ENCODE data around the gene STAB1. TPM values are rescaled to one million over a fixed set of nuclear protein-coding genes. Genes with fewer than 3 reads are reported as not detected.

The STAB1 gene
- total RNA-seq, 1 donor from 2014 or later = 21.2 TPM

DNA sequence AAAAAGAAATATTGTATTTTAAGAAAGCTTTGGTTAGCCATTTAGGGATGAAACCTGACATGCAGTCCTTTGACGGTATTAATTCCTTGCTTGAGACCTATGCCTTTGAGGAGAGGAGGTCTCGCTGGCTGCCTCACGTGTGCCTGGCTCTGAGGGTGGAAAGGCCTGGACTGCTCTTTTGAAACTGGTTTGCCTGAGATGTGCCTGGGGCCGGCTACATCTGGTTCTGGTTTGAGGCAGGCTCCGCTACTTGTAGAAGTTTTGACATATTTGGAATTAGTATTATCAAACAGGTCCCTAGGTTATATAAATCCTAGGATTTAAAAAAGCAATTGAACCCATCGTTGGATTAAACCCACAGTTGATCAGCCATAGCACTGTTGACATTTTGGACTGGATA, 33.3 kb upstream of the STAB1 start:
- no peak for ATAC-seq

DNA sequence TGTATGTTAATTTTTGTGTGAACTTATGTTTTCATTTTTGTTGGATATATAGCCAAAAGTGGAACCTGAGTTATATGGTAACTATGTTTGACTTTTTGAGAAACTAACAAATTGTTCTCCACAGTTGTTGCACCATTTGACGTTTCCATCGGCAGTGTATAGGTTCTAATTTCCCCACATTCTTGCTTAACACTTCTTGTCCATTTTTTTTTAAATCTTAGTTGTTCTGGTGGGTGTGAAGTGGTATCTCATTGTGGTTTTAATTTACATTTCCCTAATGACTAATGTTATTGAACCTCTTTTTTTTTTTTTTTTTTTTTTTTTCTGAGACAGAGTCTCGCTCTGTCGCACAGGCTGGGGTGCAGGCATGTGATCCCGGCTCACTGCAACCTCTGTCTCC, 31.7 kb upstream of the STAB1 start:
- no peak for ATAC-seq

DNA sequence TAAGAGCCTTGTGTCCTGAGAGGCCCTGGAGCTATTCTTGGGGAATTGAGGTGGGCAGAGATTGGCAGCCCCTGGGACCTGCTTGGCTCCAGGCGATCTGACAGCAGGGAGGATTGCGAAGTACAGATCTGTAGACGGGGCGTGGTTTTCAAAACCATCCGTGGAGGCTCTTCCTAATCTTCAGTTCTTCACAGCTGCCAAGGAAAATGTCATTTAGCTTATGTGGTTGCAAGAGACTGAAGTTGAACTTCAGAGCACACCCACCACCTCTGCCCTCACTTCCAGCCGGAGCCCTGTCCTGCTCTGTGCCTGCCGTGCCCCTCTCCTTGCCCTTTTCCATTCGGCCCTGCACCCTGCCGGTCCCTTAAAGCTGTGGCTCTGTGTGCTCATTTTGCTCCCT, 26.8 kb upstream of the STAB1 start:
- ATAC-seq = no peak

DNA sequence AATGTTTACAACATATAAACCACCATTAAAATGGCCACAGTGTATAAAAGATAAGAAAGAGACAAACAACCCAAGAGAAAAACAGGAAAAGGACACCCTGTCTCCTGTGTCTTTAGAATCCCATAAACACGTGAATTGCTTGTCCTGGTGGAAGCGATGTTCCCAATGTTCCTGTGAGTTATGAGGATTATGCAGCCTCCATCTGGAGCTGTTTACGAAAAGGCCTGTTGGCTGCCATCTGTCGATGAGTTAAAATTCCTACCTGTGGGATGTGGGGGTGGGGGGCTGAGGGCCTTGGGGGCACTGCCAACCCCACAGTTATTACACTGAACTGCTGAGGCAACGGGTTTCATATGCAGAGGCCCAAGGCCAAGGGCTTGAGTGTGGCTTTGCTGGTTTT, 26.1 kb upstream of the STAB1 start:
- no peak for ATAC-seq

DNA sequence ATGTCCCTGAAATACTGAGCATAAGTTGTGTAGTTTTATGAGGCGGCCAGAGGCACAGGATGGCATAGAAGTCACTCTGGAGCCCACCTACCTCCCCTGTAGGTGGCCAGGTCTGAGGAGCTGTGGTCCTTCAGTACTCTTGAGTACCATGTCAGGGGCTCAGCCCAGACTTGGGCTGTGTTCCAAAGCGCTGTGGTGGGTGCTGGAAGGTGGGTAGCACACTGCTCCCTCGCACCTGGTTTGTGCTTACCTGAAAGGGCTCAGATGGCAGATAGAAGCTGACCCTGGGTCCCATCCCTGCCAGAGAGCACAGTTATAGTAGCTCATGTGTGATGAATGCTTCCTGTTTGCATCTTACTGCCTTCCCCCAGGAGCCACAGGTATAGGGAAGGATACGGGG, 24.2 kb upstream of the STAB1 start:
- ATAC-seq = no peak

DNA sequence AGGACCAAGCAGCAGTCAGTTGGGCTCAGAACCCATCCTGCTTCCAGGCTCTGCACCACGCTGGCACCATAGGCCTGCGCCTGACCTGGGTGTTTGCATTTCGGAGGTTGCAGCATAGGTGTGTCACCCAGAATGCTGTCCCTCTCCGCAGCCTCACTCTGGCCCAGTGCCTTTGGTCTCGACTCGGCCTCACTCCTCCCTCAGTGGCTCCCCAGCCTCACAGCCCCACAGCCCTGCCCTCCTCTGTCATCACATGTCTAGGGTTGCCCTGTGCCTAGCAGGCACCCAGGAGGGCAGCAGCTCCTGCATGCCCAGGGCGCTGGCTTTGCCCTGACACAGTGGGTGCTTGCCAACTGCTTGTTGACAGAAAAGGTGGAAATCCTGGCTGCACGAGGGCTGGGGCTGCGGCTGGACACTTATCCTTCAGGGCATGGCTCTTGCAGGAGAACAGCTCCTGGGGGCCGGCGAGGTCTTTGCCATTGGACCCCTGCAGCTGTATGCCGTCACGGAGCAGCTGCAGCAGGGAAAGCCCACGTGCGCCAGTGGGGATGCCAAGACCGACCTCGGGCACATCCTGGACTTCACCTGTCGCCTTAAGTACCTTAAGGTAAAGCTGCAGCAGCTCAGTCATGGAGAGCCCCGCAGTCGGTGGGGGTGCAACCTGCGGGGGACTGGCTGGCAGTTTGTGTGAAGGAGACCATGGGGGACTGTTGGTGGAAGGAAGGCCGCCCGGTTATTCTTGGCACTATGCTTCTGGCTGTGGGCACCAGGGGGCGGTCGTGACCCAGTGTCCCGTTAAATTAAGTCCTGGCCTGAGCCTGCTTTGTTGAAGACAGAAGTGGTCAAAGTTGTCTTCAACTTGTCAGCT, 23.5 kb upstream of the STAB1 start:
- ATAC-seq = peak; percentile 85

DNA sequence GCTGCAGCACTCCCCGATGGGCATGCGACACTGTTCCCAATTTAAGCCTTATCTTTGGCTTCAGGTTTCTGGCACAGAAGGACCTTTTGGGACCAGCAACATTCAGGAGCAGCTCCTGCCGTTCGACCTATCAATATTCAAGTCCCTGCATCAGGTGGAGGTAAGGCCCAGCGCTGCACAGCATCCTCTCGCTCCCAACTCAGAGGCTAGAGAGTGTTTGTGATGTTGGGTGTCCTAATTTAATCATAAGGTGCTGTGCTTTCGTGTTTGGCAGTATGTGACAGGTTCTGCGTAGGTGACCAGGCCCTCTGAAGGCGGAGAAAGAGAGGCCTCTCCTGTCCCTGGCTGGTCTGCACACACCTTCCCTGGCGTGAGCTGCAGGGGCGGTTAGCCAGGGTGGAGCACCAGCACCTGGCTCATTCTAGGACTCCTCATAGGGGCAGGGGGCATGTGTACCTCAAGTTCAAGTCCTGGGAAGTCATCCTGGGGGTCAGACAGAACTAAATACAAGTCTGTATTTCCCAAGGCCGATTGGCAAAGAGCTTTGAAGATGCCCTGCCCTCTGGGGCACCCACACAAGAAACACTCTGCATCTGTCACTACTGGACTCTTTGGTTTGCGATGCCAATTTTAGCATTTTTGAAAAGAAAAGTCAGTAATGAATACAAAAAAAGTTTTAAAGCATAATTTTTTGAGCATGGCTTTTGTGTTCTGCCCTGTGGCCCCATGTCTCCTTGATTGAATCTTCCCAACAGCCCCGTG, 22.7 kb upstream of the STAB1 start:
- no peak for ATAC-seq

DNA sequence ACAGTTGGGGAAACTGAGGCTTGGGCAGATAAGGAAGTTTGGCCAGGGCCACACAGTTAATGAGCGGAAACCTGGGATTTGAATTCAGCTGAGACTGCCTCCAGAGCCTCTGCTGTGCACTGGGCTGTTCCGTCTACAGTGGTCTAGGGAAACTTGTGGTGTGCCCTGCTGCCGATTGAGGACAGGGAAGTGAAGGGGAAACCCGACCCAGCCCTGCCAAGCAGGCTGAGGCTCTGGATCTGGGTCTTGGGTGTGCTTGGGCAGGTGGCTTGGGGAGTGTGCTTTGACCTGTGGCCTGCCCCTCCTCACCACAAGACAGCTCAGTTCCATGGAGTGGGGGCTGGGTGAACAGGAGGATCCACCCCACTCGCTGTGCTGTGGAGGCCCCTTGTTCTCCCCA, 22.1 kb upstream of the STAB1 start:
- no peak for ATAC-seq

DNA sequence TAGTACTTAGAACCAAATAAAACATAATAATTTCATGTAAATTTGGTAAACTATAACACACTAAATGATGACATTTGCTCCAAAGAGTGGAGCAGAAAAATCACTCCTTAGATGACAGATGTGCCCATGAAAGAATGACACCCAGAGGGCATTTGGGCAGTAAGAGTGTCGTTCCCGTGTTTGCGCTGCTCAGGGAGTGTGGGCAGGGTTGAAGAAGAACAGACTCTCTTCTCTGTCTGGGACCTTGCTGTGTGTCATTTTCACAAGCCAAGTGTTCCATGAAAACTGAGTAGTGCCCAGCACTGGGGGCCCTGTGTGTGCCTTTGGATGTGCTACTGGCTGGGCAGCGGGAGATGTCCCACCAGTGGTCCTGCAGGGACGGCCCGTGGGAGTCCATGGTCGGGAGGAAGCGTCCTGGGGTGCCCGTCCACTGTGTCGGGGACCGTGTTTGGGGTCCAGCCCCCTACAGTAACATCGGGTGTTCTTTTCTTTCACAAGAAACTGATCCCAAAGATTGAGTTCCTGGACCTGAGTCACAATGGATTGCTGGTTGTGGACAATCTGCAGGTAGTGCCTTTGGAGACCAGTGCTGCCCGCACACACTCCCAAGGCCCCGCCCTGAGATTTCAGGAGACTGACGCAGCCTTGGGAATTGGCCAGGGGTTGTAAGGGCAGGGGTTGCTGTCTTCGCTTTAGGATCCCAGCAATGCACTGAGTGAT, 17.9 kb upstream of the STAB1 start:
- ATAC-seq = no peak

DNA sequence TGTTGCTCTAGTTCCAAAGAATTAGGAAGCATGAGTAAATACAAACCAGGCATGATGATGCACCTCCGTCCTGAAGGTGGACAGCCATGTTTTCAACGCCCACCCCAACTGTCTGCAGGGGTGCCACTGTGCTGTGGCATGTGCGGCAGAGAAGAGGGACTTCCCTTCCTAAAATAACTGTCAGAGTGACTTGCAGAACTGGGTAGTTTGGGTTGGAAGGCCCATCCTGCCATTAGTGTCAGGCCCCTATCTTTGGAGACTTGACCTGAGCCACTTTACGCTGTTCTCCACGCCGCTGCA, 17.4 kb upstream of the STAB1 start:
- ATAC-seq = no peak

DNA sequence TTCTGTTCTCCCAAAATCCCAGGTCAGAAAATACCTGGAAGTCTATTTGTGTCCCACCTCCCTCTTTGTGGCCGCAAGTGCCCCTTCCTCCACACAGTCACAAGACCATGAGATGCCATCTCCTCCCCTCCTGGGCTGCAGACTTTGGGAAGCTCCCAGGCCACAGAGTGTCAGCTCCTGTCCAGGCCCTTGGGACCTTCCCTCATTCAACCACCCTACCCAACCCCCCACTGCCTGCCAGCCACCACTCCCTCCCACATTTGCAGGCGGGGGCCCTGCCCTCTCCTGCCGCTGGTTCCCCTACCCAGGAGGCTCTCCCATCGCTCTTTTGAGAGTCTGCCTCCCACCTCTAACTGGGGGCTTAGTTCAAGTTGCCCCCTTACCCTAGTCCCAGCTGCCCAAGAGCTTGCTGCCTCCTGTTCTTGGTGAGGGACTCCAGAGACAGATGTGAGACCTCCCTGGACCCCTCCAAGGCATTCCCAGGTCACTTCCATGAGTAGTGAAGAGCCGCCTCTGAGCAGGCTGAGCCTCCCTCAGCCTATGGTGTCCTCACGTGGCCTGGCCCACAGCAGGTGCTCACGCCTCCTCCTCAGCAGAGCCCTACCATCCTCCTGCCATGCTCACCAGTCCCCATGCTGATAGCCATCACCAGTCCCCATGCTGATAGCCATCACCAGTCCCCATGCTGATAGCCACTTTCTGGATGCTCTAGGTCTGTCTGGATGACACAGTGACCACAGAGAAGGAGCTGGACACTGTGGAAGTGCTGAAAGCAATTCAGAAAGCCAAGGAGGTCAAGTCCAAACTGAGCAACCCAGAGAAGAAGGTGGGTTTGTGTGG, 15.9 kb upstream of the STAB1 start:
- ATAC-seq = no peak

DNA sequence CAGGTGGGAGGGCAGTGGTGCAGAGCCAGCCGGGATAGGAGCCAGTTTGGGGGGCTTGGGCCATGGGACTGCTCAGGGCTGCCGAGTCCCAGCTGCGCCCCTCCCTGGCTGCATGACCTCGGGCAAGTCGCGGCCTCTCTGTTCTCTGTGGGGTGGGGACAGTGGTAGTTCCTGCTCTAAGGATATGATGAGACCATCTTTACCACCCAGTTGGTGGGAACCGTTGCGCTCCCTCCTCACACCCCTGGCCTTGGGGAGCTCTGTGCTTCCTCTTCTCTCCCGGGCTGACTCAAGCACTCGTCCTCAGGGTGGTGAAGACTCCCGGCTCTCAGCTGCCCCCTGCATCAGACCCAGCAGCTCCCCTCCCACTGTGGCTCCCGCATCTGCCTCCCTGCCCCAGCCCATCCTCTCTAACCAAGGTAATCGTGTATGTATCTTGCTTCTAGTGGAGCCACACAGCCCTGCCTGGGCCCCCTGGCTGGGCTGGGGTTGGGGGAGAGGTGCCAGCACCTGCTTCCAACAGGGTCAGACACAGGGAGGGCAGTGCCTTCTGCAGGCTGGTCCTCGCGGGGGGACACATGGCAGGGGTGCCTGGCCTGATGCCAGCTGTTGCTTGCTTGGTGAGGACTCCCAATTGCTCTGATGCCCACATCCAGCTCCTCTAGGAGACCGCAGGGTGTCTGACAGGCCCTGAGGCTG, 15.1 kb upstream of the STAB1 start:
- ATAC-seq = no peak

DNA sequence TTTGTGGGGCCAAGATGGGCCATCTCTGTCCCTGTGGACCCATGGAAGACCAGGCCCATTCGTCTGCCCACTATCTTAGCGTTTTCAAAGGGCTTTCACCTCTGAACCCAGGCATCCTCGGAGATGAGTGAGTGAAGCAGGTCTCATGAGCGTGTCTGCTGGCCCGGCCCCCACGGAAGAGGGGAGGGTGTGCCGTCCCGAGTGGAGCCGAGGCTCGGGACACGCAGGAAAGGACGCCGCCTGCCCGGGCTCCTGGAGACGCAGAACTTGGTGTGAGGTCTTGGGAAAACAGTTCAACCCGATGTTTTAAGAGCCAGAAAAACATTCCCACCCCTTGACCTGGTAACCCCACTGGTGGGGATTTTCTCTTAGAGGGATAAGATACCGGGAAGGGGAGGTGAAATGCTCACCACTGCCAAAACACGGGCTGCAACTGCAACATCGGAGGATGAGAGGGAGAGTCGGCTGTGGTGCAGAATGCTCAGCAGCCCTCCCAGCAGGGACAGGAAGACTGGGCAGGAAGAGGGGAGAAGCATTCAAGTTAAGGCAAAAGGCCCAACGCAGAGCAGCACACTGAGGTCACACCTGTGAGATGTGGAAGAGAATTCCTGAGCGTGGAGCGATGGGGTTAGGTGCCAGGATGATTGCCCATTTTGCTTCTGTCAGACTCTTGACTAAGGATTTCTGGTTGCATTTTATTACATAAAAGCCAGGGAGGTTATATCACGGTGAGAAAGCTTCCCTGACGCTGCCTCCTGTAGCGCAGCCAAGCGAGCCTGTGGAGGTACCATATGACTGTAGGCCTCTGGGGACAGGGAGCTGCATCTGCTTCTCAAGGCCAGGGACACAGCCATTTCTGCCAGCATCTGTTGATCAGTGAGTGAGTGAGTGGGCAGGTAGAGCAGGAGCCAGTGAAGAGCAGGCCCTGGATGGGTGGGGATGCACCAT, 14.1 kb upstream of the STAB1 start:
- no peak for ATAC-seq

DNA sequence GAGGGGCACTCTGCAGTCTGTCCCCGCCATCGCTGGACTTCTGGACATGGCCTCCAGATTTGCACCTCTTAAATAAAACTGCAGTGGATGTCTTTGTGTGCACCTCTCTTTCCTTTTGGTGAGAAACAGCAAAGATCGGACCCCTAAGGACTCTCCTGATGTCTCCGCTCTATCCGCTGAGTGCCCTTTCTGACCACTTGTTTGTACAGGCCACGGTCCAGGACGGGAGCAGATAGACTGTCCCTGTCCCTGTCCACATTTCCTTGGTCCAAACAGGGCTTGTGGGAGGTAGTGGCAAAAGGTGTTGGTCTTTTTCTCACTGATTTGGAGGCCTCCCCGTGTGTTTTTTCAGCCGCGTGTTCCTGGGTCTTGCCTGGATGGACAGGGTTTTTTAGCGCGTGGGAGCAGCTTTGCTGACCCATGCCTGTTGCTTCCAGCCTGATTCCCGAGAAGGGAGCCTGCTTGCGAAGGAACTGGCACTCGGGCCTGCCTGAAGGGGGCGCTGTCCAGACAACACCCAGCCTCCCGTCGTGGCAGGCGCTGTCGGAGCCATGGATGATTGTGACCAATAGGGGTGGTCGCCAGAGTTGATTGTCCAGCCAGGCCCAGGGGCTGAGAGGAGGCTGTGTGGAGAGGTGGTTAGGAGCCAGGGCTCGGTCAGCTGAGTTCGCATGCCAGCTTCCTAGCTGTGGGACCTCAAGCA, 13.2 kb upstream of the STAB1 start:
- no peak for ATAC-seq

DNA sequence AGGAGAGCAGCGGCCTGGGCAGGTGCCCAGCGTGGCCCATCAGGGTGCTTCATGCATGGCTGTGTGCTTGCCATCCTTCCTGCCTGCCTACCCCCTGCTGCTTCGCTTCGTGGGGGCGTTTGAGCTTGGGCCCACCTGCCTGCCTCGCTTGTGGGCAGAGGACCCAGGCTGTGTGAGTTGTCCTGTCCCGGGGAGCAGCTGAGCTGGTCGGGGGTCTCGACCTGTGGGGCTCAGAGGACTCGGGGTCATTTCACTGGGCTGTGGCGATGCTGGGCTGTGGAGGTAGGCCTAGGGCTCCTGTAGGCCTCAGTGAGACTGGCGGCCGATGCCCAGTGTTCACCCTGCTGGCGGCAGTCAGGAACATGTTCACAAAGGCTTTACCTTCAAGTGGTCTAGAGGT, 12.1 kb upstream of the STAB1 start:
- peak; percentile 1 for ATAC-seq

DNA sequence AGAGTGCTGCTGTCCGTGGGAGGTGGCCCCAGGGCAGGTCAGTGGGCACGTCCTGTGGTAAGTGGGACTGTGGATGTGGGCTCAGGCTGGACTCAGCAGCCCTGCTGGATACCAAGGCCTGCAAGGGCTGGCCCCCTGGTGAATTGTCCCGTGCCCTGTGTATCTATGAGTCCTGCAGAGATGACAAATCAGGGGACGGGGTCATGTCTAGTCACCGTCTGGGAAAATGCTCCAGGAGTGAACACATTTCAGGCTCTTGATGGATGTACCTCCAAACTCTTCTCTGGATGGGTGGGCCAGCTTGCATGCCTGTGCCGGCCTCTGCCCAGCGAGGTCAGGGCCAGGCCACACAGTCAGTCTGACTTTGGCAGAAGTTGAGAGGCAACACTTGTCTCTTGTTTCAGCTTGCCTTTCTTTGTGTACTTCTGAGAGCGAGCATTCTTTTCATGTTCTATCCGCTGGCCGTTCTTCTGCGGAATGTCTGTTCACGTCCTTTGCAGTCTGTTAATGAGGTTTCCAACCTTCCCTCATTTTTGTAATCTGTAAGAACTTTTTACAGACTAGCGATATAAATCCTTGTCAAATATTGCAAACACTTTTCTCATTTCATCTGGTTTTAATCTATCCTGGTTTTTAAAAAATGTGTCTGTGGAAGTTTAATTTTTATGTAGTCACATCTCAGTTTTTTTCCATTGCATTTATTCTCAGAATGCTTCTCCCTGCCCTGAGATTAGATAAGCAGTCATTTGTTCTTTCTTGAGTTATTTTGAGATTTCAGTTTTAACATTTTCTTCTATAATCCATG, 11.4 kb upstream of the STAB1 start:
- peak; percentile 76 for ATAC-seq

DNA sequence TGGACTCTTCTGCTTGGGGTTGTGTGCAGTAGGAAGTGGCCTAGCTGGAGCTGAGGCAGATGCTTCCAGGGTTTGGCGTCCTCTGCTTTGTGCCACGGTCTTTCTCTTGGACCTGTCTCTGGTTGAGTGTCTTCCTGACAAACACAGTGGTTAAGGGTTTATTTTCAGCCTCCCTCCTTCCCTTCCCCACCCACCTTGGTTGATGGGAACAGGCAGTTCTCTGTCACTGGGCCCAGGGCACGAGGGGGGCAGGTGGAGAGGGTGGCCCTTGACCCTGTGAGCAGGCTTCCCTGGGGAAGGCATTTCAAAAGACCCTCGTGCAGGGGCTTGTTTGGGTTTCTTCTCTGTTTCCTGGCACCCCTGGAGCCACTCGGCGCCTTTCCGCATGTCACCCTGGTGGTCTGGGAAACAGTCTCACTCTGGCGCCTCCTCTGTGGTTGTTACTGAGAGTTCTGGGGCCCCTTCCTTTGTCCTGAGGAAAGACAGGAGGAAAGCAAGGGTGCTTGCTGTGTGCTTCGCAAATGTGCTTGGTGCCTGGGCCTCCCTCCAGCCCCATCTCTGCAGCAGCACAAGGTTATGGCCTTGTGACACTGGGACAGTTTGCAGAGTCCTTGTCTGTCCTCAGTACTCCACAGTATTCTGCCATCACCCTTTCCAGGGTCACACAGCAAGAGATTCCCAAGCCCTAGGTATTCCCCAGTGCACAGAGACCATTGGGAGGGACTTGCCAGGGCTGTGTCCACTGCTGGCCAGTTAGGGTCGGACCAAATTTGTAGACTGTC, 10.3 kb upstream of the STAB1 start:
- ATAC-seq = no peak

DNA sequence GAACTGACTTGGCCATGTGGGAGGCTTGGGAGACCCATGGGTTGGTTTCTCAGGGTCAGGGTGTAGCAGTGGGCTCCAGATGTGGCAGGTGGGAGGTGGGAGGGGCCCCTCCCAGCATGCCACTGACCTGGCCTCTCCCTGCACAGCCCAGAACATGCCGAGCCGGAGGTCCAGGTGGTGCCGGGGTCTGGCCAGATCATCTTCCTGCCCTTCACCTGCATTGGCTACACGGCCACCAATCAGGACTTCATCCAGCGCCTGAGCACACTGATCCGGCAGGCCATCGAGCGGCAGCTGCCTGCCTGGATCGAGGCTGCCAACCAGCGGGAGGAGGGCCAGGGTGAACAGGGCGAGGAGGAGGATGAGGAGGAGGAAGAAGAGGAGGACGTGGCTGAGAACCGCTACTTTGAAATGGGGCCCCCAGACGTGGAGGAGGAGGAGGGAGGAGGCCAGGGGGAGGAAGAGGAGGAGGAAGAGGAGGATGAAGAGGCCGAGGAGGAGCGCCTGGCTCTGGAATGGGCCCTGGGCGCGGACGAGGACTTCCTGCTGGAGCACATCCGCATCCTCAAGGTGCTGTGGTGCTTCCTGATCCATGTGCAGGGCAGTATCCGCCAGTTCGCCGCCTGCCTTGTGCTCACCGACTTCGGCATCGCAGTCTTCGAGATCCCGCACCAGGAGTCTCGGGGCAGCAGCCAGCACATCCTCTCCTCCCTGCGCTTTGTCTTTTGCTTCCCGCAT, 7.9 kb upstream of the STAB1 start:
- no peak for ATAC-seq
